Kidney epithelial cell (primary cell): Measurements from ENCODE around the gene KCNK4. TPM values are rescaled to one million over a fixed set of nuclear protein-coding genes. Genes with fewer than 3 reads are reported as not detected.
A peak's percentile ranks its signal among the peaks of the same experiment; 100 is the strongest.
"Not testable (repeated sequence)": the region's sequence is repeated elsewhere in the genome, so short reads cannot be mapped to it uniquely, and the experiment has no call there.

ENCODE experiments used
- DNase-seq: peaks from one replicate; pipeline ENCODE4 v3.0.0-alpha.2; 2010; ENCODE audit warnings: low read depth
- H3K27me3 ChIP-seq: 2 replicates; pipeline ENCODE4 v1.6.0; 2011; ENCODE audit warnings: low read length; ENCODE audit not compliant: control insufficient read depth, insufficient read depth
- H3K36me3 ChIP-seq: 2 replicates; pipeline ENCODE4 v1.5.1; 2011; ENCODE audit warnings: low read length; ENCODE audit not compliant: control insufficient read depth, insufficient read depth
- H3K4me3 ChIP-seq: 2 replicates; pipeline ENCODE4 v1.5.1; 2011; ENCODE audit warnings: low read depth, mild to moderate bottlenecking, control low read depth, low read length
- CTCF ChIP-seq: IDR thresholded peaks from 2 replicates; pipeline ENCODE4 v1.5.1; 2011; ENCODE audit warnings: mild to moderate bottlenecking, moderate library complexity, low read length, control low read depth, inconsistent platforms; ENCODE audit not compliant: insufficient read depth, poor library complexity, severe bottlenecking
- total RNA-seq: library from RNA; depleted of rRNA; stranded (reverse); fragments of >200 nt; gene quantifications from 2 replicates; pipeline ENCODE4 v1.2.3, GENCODE V29; 2015

Gene KCNK4
- total RNA-seq, 1 donor from 2014 or later, result not detected

- DNase-seq, result no peak
- Histone ChIP-seq H3K4me3 (no peak overlapping the region), H3K36me3 (peaks cover 4% of the 10 kb centered on the region), H3K27me3 (no peaks in the 10 kb centered on the region)
- no peak for TF ChIP-seq CTCF
Observed at GRCh38 chr11:64314805-64315561, 23.9 kb downstream of the KCNK4 start.

GRCh38 chr11:64315667-64316526 is 24.8 kb downstream of the KCNK4 start:
- H3K27me3 ChIP-seq, H3K36me3 ChIP-seq, H3K4me3 ChIP-seq, DNase-seq: not testable (repeated sequence)

- peak; percentile 29 for TF ChIP-seq CTCF
- Histone ChIP-seq H3K36me3 (peaks cover 4% of the 10 kb centered on the region), H3K27me3 (no peaks in the 10 kb centered on the region), H3K4me3 (peak overlapping the region; percentile 71)
- no peak for DNase-seq
Observed at GRCh38 chr11:64316672-64317324, 25.7 kb downstream of the KCNK4 start.

GRCh38 chr11:64317325-64317960 is 26.3 kb downstream of the KCNK4 start, which contains the start of gene TRMT112:
TSS of gene TRMT112 (minus strand) at chr11:64317559. CDS start at chr11:64317526, 33 bp downstream.
- H3K27me3 ChIP-seq, result no peaks in the 10 kb centered on the region
- no peak for TF ChIP-seq CTCF
- H3K4me3 ChIP-seq, result peak within 1 kb of the TSS; percentile 71
- H3K36me3 ChIP-seq, result peaks cover 7% of the 10 kb centered on the region
- peak; percentile 100 for DNase-seq

GRCh38 chr11:64317961-64318765 is 27.1 kb downstream of the KCNK4 start, which contains the start of gene PRDX5:
TSS of gene PRDX5 (plus strand) at chr11:64318121. CDS start at chr11:64318216, 95 bp downstream.
- Histone ChIP-seq H3K27me3 (no peaks in the 10 kb centered on the region), H3K4me3 (peak within 1 kb of the TSS; percentile 71), H3K36me3 (peaks cover 7% of the 10 kb centered on the region)
- no peak for TF ChIP-seq CTCF
- peak; percentile 83 for DNase-seq
